ENCODE data around the gene CNOT10.
"Not testable (repeated sequence)": the region's sequence is repeated elsewhere in the genome, so short reads cannot be mapped to it uniquely, and the experiment has no call there.

GRCh38 chr3:32796384-32796950 lies 111.5 kb downstream of the CNOT10 start:
- TF ChIP-seq CTCF (IDR thresholded peaks at IDR 0.05; ENCODE audit: low read depth, low read length); MAX (IDR thresholded peaks at IDR 0.05; ENCODE audit: low read depth, low read length); POLR2A (IDR thresholded peaks at IDR 0.05; ENCODE audit: extremely low read depth, insufficient read length); MYC (IDR thresholded peaks at IDR 0.05; ENCODE audit: low read depth, low read length): not testable (repeated sequence)

Data from NB4 (cell line).